CD4-positive, alpha-beta memory T cell (primary cell): ENCODE data around the gene AKT3. TPM values are rescaled to one million over a fixed set of nuclear protein-coding genes. Genes with fewer than 3 reads are reported as not detected.

ENCODE experiments used
- CTCF ChIA-PET: fragments of 350-600 bp; sonication (Branson Sonifier 250); formaldehyde crosslinking; loops from one replicate; lab custom pipeline; 2021; ENCODE audit warnings: inconsistent platforms; ENCODE audit not compliant: partially characterized antibody; lab: Charles Lee
- POLR2A ChIA-PET: fragments of 350-600 bp; sonication (Branson Sonifier 250); formaldehyde crosslinking; loops from one replicate; lab custom pipeline; 2021; ENCODE audit not compliant: partially characterized antibody; lab: Charles Lee
- DNase-seq, 5 donors: peaks; one replicate each; pipeline versions ENCODE4 v3.0.0 to v3.0.0-alpha.2; 2020 to 2022; ENCODE audit warnings: mixed read lengths in 1 of 5
- H3K27ac ChIP-seq: one replicate; pipeline ENCODE4 v1.7.0; 2013; ENCODE audit warnings: low read depth, low read length
- H3K27me3 ChIP-seq: 2 replicates; pipeline ENCODE4 v1.7.0; 2013; ENCODE audit warnings: mild to moderate bottlenecking, low read length, moderate library complexity; ENCODE audit not compliant: insufficient read depth
- H3K36me3 ChIP-seq: 2 replicates; pipeline ENCODE4 v1.7.0; 2013; ENCODE audit warnings: mild to moderate bottlenecking, low read length, moderate library complexity; ENCODE audit not compliant: insufficient read depth
- H3K4me1 ChIP-seq: 2 replicates; pipeline ENCODE4 v1.7.0; 2013; ENCODE audit warnings: mild to moderate bottlenecking, low read length, moderate library complexity; ENCODE audit not compliant: insufficient read depth
- H3K4me3 ChIP-seq, 2 donors: one replicate each; pipeline ENCODE4 v1.7.0; 2013; ENCODE audit warnings: low read length in 2 of 2, mild to moderate bottlenecking in 1 of 2
- H3K9me3 ChIP-seq, 2 donors: one replicate each; pipeline ENCODE4 v1.7.0; 2013; ENCODE audit warnings: low read length in 2 of 2, control low read depth in 1 of 2; ENCODE audit not compliant: control insufficient read depth in 1 of 2
- H3K27ac Mint-ChIP-seq, 7 donors: one replicate each; pipeline ENCODE4 v1.8.0; 2020 to 2021; ENCODE audit warnings: mixed read lengths in 7 of 7, mild to moderate bottlenecking in 6 of 7, inconsistent platforms in 3 of 7, moderate library complexity in 3 of 7
- H3K27me3 Mint-ChIP-seq, 2 donors: one replicate each; pipeline ENCODE4 v1.8.0; 2020 to 2021; ENCODE audit warnings: mixed read lengths in 2 of 2
- H3K36me3 Mint-ChIP-seq, 2 donors: one replicate each; pipeline ENCODE4 v1.8.0; 2020 to 2021; ENCODE audit warnings: mixed read lengths in 2 of 2, inconsistent platforms in 1 of 2, mild to moderate bottlenecking in 1 of 2
- H3K4me1 Mint-ChIP-seq, 4 donors: one replicate each; pipeline ENCODE4 v1.8.0; 2020 to 2021; ENCODE audit warnings: mixed read lengths in 4 of 4, mild to moderate bottlenecking in 1 of 4
- H3K4me3 Mint-ChIP-seq, 8 donors: one replicate each; pipeline ENCODE4 v1.8.0; 2020 to 2021; ENCODE audit warnings: mixed read lengths in 8 of 8, mild to moderate bottlenecking in 7 of 8, moderate library complexity in 6 of 8, inconsistent platforms in 3 of 8
- H3K9me3 Mint-ChIP-seq, 8 donors: one replicate each; pipeline ENCODE4 v1.8.0; 2020 to 2021; ENCODE audit warnings: mixed read lengths in 8 of 8, mild to moderate bottlenecking in 5 of 8, inconsistent platforms in 3 of 8, moderate library complexity in 1 of 8
- intact Hi-C: fragments of 100-400 bp; cut with micrococcal nuclease; formaldehyde crosslinking; loops from one replicate; pipeline ENCODE4 v1.15.1; 2023
- polyA plus RNA-seq, 2 donors: library from polyadenylated mRNA; unstranded; fragments of 300-500 nt; fragmentation: Illumina TruSeq; gene quantifications; one replicate each; pipeline ENCODE4 v1.2.3, GENCODE V29; 2021
- total RNA-seq, 2 experiments: library from RNA; stranded (reverse); gene quantifications; one replicate each; pipeline ENCODE4 v1.2.3, GENCODE V29; 2021

AKT3 gene
- total and polyA plus RNA-seq, 4 experiments from 2014 or later: 0.56 to 152 (median 77.1) TPM

- H3K4me1 Mint-ChIP-seq: peaks cover 0 to 11% (median under 1%) of the 10 kb centered on the region in 4 donors
- H3K36me3 Mint-ChIP-seq: peaks cover 80 to 95% of the 10 kb centered on the region in 2 donors
- Histone ChIP-seq H3K4me3 (no peak overlapping the region), H3K9me3 (no peaks in the 10 kb centered on the region), H3K36me3 (no peaks in the 10 kb centered on the region), H3K27ac (no peak overlapping the region), H3K27me3 (no peaks in the 10 kb centered on the region), H3K4me1 (no peaks in the 10 kb centered on the region)
- H3K4me3 Mint-ChIP-seq: no peak overlapping the region
- H3K27ac Mint-ChIP-seq: no peak overlapping the region
- POLR2A ChIA-PET: no interaction called here
- CTCF ChIA-PET: no interaction called here
- intact Hi-C loops: no loop called here
- no peaks in the 10 kb centered on the region for H3K27me3 Mint-ChIP-seq
- peaks cover 9 to 22% (median 14%) of the 10 kb centered on the region in 8 donors for H3K9me3 Mint-ChIP-seq
- DNase-seq: no peak
Measured at GRCh38 chr1:243628476-243628907, 221.6 kb downstream of the AKT3 start.

DNA sequence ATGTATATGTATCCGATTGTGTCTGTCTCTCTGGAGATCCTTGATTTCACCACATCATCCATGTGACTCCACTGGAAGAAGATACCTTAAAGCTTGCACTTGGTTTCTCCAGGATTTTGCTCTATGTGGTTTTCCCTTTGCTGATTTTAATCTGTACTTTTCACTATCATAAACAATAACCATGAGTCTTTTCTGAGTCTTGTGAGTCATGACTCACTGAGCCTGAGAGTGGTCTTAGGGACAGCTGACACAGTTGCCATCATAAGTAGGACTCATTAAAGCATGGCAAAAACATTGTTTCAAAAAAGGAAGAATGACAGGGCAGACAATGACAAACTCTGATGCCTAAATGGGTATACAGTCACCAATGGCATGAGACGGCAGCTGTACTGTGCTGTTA is 226.2 kb downstream of the AKT3 start:
- H3K4me3 Mint-ChIP-seq: no peak overlapping the region
- H3K36me3 Mint-ChIP-seq: peaks cover 79 to 85% of the 10 kb centered on the region in 2 donors
- Histone ChIP-seq H3K27me3 (no peaks in the 10 kb centered on the region), H3K4me3 (no peak overlapping the region), H3K27ac (no peak overlapping the region), H3K4me1 (no peaks in the 10 kb centered on the region), H3K9me3 (no peaks in the 10 kb centered on the region), H3K36me3 (no peaks in the 10 kb centered on the region)
- ChIA-PET CTCF (no interaction called here), POLR2A (no interaction called here)
- H3K27me3 Mint-ChIP-seq: no peaks in the 10 kb centered on the region
- no peak overlapping the region for H3K27ac Mint-ChIP-seq
- intact Hi-C loops: no loop called here
- peaks cover 13 to 27% (median 16%) of the 10 kb centered on the region in 8 donors for H3K9me3 Mint-ChIP-seq
- DNase-seq: no peak
- peaks cover 14 to 32% (median 30%) of the 10 kb centered on the region in 4 donors for H3K4me1 Mint-ChIP-seq

DNA sequence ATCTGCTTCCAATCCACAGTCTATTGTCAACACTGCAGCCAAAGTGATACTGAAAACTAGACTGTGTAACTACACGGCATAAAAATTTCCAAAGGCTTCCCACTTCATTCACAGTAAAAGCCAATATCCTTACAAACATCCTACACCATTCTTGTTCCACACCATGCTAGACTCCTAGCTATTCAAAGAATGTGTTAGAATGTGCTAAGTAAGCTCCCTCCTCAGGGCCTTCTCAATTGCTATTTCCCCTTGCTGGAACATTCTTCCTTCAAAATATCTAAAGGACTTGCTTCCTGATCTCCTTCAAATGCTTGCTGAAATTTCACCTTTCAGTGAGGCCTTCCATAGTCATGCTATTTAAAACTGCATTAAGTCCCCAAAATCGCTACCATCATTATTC is 228.1 kb downstream of the AKT3 start:
- POLR2A ChIA-PET: no interaction called here
- CTCF ChIA-PET: no interaction called here
- peaks cover 64 to 68% of the 10 kb centered on the region in 2 donors for H3K36me3 Mint-ChIP-seq

GRCh38 chr1:243620096-243620495 is 229.9 kb downstream of the AKT3 start:
- Histone ChIP-seq H3K27me3 (no peaks in the 10 kb centered on the region), H3K36me3 (no peaks in the 10 kb centered on the region), H3K4me1 (no peaks in the 10 kb centered on the region), H3K9me3 (no peaks in the 10 kb centered on the region), H3K4me3 (no peak overlapping the region), H3K27ac (no peak overlapping the region)
- H3K27me3 Mint-ChIP-seq: no peaks in the 10 kb centered on the region
- peaks cover 49 to 54% of the 10 kb centered on the region in 2 donors for H3K36me3 Mint-ChIP-seq
- H3K9me3 Mint-ChIP-seq: peaks cover 8 to 20% (median 14%) of the 10 kb centered on the region in 8 donors
- H3K27ac Mint-ChIP-seq: peak overlapping the region in 1 of 7 donors; percentile 8
- H3K4me1 Mint-ChIP-seq: peaks cover 23 to 45% (median 42%) of the 10 kb centered on the region in 4 donors
- intact Hi-C loops: no loop called here
- ChIA-PET POLR2A (no interaction called here), CTCF (no interaction called here)
- DNase-seq: no peak
- H3K4me3 Mint-ChIP-seq: no peak overlapping the region

More for the DNA sequence above, 228.1 kb downstream of the AKT3 start:
- Mint-ChIP-seq H3K9me3 (peaks cover 10 to 27% (median 16%) of the 10 kb centered on the region in 8 donors), H3K4me3 (no peak overlapping the region), H3K4me1 (peaks cover 22 to 45% (median 42%) of the 10 kb centered on the region in 4 donors), H3K27ac (peak overlapping the region in 2 of 7 donors; percentile 3 to 25), H3K27me3 (no peaks in the 10 kb centered on the region)
- Histone ChIP-seq H3K4me1 (no peaks in the 10 kb centered on the region), H3K27ac (no peak overlapping the region), H3K9me3 (no peaks in the 10 kb centered on the region), H3K4me3 (no peak overlapping the region), H3K27me3 (no peaks in the 10 kb centered on the region), H3K36me3 (no peaks in the 10 kb centered on the region)
- DNase-seq: no peak
- intact Hi-C loops: no loop called here

DNA sequence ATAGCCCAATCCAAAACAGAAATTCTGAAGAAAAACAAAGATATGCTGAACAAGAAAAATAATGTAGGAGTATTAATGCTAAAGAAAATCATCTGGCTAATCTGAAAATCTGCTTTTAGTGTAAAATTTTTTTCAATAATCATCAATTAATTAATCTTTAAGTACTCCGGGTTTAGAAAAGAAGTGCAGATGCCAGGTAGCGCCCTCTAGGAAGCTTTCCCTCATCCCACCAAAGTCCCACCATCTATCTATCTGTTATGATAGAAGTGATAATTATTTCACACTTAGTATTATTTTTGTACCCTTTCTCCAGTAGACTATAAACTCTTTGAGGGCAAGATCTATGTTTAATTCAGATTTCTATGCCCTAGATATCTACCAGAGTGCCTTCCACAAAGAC is 240.3 kb downstream of the AKT3 start:
- no peaks in the 10 kb centered on the region for H3K27me3 ChIP-seq
- DNase-seq: no peak
- CTCF ChIA-PET: no interaction called here
- H3K4me3 ChIP-seq: no peak overlapping the region
- no peaks in the 10 kb centered on the region for H3K4me1 ChIP-seq
- intact Hi-C loops: no loop called here
- Mint-ChIP-seq H3K27ac (no peak overlapping the region), H3K27me3 (no peaks in the 10 kb centered on the region), H3K9me3 (peaks cover 0 to 3% (median 0%) of the 10 kb centered on the region in 8 donors), H3K4me3 (no peak overlapping the region), H3K36me3 (peaks cover 57 to 59% of the 10 kb centered on the region in 2 donors), H3K4me1 (peaks cover 0 to 4% (median 2%) of the 10 kb centered on the region in 4 donors)
- peaks cover 3% of the 10 kb centered on the region for H3K36me3 ChIP-seq
- no peaks in the 10 kb centered on the region for H3K9me3 ChIP-seq
- POLR2A ChIA-PET: no interaction called here
- H3K27ac ChIP-seq: no peak overlapping the region

DNA sequence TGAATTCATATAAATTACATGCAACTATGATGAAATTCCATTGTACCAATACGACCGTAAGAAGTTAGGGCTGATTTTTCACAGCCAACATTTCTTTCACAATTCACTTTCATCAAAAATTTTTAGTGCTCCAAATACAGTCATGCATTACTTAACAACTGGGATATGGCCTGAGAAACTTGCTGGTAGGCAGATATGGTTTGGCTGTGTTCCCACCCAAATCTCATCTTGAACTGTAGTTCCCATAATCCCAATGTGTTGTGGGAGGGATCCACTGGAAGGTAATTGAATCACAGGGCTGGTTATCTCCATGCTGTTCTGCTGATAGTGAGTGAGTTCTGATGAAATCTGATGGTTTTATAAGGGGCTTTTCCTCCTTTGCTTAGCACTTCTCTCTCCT is 244.4 kb downstream of the AKT3 start:
- intact Hi-C loops: no loop called here

DNA sequence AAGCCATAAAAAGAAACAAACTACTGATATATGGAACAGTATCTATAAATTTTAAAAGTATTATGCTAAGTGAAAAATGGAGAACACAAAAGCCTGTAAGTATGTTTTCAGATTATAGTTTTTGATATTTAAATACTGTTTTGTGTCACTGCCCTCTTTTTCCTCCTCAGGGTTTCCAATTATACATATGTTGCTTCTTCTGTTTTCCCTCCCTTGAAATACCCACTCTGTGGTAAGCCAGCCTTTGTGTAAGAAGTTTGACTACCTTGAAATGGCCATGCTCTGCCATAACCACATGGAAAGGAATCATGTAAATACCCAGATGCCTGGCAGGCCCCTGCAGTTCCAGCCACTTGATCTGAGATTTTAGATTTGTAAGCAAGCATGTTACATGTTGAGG is 248.3 kb downstream of the AKT3 start:
- no peaks in the 10 kb centered on the region for H3K27me3 ChIP-seq
- Mint-ChIP-seq H3K4me3 (no peak overlapping the region), H3K36me3 (peaks cover 44 to 48% of the 10 kb centered on the region in 2 donors), H3K4me1 (peaks cover 16 to 21% (median 18%) of the 10 kb centered on the region in 4 donors), H3K27ac (peak overlapping the region in 2 of 7 donors; percentile 18 to 72), H3K27me3 (no peaks in the 10 kb centered on the region), H3K9me3 (peaks cover 0 to 33% (median 16%) of the 10 kb centered on the region in 8 donors)
- H3K9me3 ChIP-seq: no peaks in the 10 kb centered on the region
- H3K27ac ChIP-seq: no peak overlapping the region
- POLR2A ChIA-PET: no interaction called here
- CTCF ChIA-PET: no interaction called here
- H3K36me3 ChIP-seq: no peaks in the 10 kb centered on the region
- no peak for DNase-seq
- peaks cover 24% of the 10 kb centered on the region for H3K4me1 ChIP-seq
- H3K4me3 ChIP-seq: no peak overlapping the region
- intact Hi-C loops: no loop called here

More for the DNA sequence above, 244.4 kb downstream of the AKT3 start:
- Histone ChIP-seq H3K27me3 (no peaks in the 10 kb centered on the region), H3K4me3 (no peak overlapping the region), H3K36me3 (peaks cover 3% of the 10 kb centered on the region), H3K9me3 (no peaks in the 10 kb centered on the region), H3K4me1 (no peaks in the 10 kb centered on the region), H3K27ac (no peak overlapping the region)
- H3K9me3 Mint-ChIP-seq: peaks cover 0 to 33% (median 16%) of the 10 kb centered on the region in 8 donors
- peak overlapping the region in 1 of 7 donors; percentile 45 for H3K27ac Mint-ChIP-seq
- H3K4me3 Mint-ChIP-seq: no peak overlapping the region
- ChIA-PET CTCF (no interaction called here), POLR2A (no interaction called here)
- peaks cover 69 to 80% of the 10 kb centered on the region in 2 donors for H3K36me3 Mint-ChIP-seq
- peaks cover 0 to 3% (median 2%) of the 10 kb centered on the region in 4 donors for H3K4me1 Mint-ChIP-seq
- no peak for DNase-seq
- H3K27me3 Mint-ChIP-seq: no peaks in the 10 kb centered on the region
